Measurements from ENCODE around the gene ASS1.

GRCh38 chr9:130512199-130512598 lies 67.4 kb downstream of the ASS1 start:
- no peak for TF ChIP-seq POLR2A (IDR thresholded peaks at IDR 0.05)
- no peak for TF ChIP-seq CTCF (IDR thresholded peaks at IDR 0.05)
- TF ChIP-seq EP300 (IDR thresholded peaks at IDR 0.05), result no peak
